Spinal cord (tissue), 10 donors: ENCODE results near the gene PLXDC1. TPM values are rescaled to one million over a fixed set of nuclear protein-coding genes. Genes with fewer than 3 reads are reported as not detected.

ENCODE experiments used
- DNase-seq, 6 donors: peaks; one replicate each; pipeline versions ENCODE4 v3.0.0 to v3.0.0-alpha.2; 2013 to 2015; ENCODE audit warnings: low spot score in 6 of 6, low read depth in 4 of 6
- H3K27ac ChIP-seq: one replicate; pipeline ENCODE4 v1.5.1; 2013; ENCODE audit warnings: low read depth, low read length, control low read depth
- H3K27me3 ChIP-seq: one replicate; pipeline ENCODE4 v1.6.1; 2013; ENCODE audit warnings: low read length; ENCODE audit not compliant: control insufficient read depth, insufficient read depth
- H3K36me3 ChIP-seq: one replicate; pipeline ENCODE4 v1.6.1; 2013; ENCODE audit warnings: low read length; ENCODE audit not compliant: control insufficient read depth, insufficient read depth
- H3K4me1 ChIP-seq: one replicate; pipeline ENCODE4 v1.6.1; 2013; ENCODE audit warnings: low read length; ENCODE audit not compliant: control insufficient read depth, insufficient read depth
- H3K4me3 ChIP-seq: one replicate; pipeline ENCODE4 v1.5.1; 2013; ENCODE audit warnings: low read depth, low read length, control low read depth
- H3K9me3 ChIP-seq: one replicate; pipeline ENCODE4 v1.6.1; 2013; ENCODE audit warnings: low read length; ENCODE audit not compliant: control insufficient read depth, insufficient read depth
- WGBS: methylation state at CpG from one replicate; pipeline ENCODE4 v1.1.5; 2013; ENCODE audit warnings: missing lambda C conversion rate; ENCODE audit not compliant: insufficient coverage; 5-methylcytosine and 5-hydroxymethylcytosine counted together
- polyA plus RNA-seq, 2 donors: library from polyadenylated mRNA; unstranded; fragments of 120-200 nt; gene quantifications; one replicate each; pipeline ENCODE4 v1.2.1, GENCODE V29; 2013; ENCODE audit not compliant: insufficient read length in 2 of 2
- total RNA-seq, 2 donors: library from RNA; depleted of rRNA in 1 of 2; stranded (reverse); fragments of 120-200 nt in 1 of 2; fragments of >200 nt in 1 of 2; gene quantifications; one replicate each; pipeline versions ENCODE4 v1.2.3 to v1.2.4, GENCODE V29; 2013 to 2014
- donor health status: healthy.

PLXDC1 gene
- total and polyA plus RNA-seq, 4 donors = 10.1 to 47.1 (median 25.6) TPM

DNA sequence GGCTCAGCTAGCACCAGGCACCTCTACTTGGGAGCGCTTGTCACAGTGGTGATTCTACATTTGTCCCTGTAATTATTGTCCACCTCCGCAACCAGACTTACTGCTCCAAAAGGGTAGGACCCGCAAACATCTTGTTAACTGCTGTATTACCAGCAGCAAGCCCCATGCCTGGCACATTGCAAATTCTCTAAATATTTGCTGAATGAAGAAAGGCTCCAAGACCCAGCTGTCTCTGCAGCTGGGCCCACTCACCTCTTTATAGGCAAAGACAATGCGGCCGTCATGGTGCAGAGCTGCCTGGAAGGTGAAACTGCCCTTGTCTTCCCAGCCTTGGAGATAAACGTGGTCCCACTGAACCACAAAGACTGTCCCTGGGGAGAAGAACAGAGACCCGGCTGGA is 44.3 kb downstream of the PLXDC1 start:
- H3K9me3 ChIP-seq = no peaks in the 10 kb centered on the region
- H3K4me3 ChIP-seq = no peak overlapping the region
- WGBS = 85% methylated on average over 7 of the region's 7 CpGs
- H3K36me3 ChIP-seq = peaks cover 4% of the 10 kb centered on the region
- H3K4me1 ChIP-seq = peaks cover 21% of the 10 kb centered on the region
- no peak overlapping the region for H3K27ac ChIP-seq
- H3K27me3 ChIP-seq = no peaks in the 10 kb centered on the region
- DNase-seq = no peak

DNA sequence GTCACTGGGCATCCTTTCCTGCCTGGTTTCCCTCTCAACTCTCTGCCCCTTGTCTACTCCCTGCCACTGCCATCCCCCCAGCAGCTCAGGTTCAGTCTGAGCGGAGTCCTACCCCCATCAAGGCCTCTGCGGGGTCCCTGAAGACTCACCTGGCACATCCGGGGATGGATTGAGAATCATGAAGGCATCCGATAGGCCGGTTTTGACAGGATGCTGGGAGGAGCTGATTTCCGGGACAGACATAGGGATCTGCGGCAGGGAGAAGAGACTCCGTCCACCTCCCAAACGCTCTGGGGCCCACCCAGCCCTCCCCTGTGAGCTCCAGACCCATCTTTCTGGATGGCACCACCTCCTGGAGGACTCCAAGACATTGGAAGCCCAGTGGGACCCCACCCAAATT is 45.7 kb downstream of the PLXDC1 start:
- Histone ChIP-seq H3K9me3 (no peaks in the 10 kb centered on the region), H3K4me3 (no peak overlapping the region), H3K27ac (no peak overlapping the region), H3K4me1 (peaks cover 16% of the 10 kb centered on the region), H3K36me3 (peaks cover 4% of the 10 kb centered on the region), H3K27me3 (no peaks in the 10 kb centered on the region)
- 62% methylated on average over 9 of the region's 9 CpGs for WGBS
- DNase-seq = no peak

DNA sequence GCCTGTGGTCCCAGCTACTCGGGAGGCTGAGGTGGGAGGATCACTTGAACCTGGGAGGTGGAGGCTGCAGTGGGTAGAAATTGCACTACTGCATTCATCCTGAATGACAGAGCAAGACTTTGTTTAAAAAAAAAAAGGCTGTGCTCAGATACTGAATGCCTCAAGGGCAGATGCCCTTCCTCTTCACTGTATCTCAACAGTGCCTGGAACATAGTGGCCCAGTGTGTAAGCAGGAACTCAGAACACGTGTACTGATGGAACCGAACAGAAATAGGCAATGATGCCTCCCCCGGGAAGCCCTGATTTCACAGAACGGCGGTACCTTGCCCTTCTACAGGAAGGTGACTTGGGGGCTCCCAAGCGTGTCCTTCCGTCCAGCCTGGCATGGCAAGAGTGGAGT is 46.8 kb downstream of the PLXDC1 start:
- Histone ChIP-seq H3K9me3 (no peaks in the 10 kb centered on the region), H3K27ac (no peak overlapping the region), H3K4me3 (no peak overlapping the region), H3K4me1 (peaks cover 13% of the 10 kb centered on the region), H3K36me3 (peaks cover 4% of the 10 kb centered on the region), H3K27me3 (no peaks in the 10 kb centered on the region)
- no peak for DNase-seq
- 76% methylated on average over 4 of the region's 8 CpGs for WGBS

DNA sequence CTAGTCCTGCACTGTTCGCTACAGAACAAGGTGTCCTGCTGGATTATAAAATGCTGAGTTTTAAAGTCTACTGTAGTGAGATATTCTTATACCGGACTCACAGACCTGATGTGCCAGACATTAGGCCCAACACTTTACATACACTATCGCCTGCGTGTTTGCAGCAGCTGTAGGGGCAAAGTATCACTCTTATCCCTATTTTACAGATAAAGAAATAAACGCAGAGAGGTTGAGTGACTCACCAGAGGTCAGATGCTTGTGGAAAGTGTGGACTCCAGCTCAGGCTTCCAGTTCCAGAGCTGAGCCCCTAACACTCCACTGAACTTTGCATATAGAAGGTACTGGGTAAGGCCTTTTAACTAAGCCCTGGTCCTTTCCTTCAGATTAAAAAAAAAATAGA is 47.4 kb downstream of the PLXDC1 start:
- no CpG with 5 or more reads among the region's 5 CpGs for WGBS
- no peaks in the 10 kb centered on the region for H3K9me3 ChIP-seq
- H3K4me3 ChIP-seq = no peak overlapping the region
- no peaks in the 10 kb centered on the region for H3K27me3 ChIP-seq
- DNase-seq = no peak
- peaks cover 17% of the 10 kb centered on the region for H3K4me1 ChIP-seq
- no peak overlapping the region for H3K27ac ChIP-seq
- peaks cover 4% of the 10 kb centered on the region for H3K36me3 ChIP-seq

DNA sequence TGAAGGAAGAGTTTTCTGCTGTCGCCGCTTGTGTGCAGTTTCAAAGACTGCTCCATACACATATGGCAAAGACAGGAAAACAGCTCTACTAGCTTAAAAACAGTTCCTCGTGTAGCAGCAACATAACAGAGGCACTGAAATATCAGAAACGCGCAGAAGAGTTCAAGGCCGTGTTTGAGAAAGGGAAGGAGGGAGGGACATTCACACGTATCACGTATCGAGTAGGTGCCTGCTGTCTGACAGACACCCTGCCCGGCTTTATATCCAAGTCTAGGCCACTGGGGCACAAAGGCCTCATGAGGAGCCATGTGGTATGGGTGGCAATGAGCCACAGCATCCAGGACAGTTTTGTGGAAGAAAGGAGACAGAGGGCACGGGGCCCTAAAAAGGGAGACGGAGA is 50.3 kb downstream of the PLXDC1 start:
- WGBS = 87% methylated on average over 7 of the region's 12 CpGs
- Histone ChIP-seq H3K4me1 (peaks cover 19% of the 10 kb centered on the region), H3K4me3 (no peak overlapping the region), H3K36me3 (no peaks in the 10 kb centered on the region), H3K27me3 (no peaks in the 10 kb centered on the region), H3K27ac (no peak overlapping the region), H3K9me3 (no peaks in the 10 kb centered on the region)
- no peak for DNase-seq

DNA sequence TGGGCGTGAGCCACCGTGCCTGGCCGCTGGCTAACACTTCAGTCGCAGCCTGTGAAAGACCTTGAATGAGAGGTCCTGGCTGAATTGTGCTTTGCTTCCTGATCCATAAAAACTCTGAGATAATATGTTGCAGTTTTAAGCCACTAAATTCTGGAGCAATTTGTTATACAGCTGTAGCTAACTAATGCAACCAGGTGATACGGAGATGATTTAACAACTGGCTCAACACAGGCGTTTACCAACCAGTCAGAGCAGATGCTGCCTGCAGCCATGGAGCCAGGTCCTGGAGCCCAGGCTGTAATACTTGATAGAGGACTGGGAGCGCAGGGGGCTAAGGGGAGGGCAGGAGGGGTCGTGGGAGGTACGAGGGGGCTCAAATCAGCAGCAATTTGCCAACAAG is 50.9 kb downstream of the PLXDC1 start:
- H3K4me3 ChIP-seq = no peak overlapping the region
- H3K4me1 ChIP-seq = peaks cover 19% of the 10 kb centered on the region
- H3K27ac ChIP-seq = no peak overlapping the region
- H3K9me3 ChIP-seq = no peaks in the 10 kb centered on the region
- DNase-seq = no peak
- no peaks in the 10 kb centered on the region for H3K36me3 ChIP-seq
- no peaks in the 10 kb centered on the region for H3K27me3 ChIP-seq
- 98% methylated on average over 3 of the region's 9 CpGs for WGBS

DNA sequence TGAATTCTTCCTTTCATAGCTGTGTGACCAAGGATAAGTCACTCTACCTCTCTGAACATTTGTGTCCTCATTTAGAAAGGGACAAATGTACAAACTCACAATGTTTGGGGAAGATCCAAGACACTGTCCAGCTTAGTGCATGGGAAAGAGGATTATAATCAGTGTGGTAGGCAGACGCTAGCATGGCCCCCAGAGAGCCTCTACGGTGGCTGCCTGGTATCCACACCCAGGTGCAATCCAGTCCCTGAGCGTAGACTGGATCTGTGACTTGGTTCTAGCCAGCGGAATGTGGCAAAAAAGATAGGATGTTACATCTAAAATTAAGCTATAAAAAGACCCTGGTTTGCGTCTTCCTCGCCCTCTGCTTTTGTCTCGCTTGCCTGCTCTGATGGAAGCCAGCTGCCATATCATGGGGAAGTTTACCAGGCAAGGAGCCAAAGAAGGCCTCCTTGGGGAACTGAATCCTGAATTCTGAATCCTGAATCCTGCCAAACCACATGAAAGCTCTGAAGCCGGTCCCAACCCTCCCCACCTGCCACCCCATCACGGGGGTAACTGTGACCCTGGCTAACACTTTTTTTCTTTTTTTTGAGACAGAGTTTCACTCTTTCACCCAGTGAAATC is 51.7 kb downstream of the PLXDC1 start:
- WGBS = 42% methylated on average over 6 of the region's 9 CpGs
- no peaks in the 10 kb centered on the region for H3K27me3 ChIP-seq
- H3K36me3 ChIP-seq = no peaks in the 10 kb centered on the region
- no peaks in the 10 kb centered on the region for H3K9me3 ChIP-seq
- no peak overlapping the region for H3K4me3 ChIP-seq
- peak in 2 of 6 donors; percentile 67 to 81 for DNase-seq
- H3K4me1 ChIP-seq = peaks cover 19% of the 10 kb centered on the region
- H3K27ac ChIP-seq = peak overlapping the region; percentile 33

DNA sequence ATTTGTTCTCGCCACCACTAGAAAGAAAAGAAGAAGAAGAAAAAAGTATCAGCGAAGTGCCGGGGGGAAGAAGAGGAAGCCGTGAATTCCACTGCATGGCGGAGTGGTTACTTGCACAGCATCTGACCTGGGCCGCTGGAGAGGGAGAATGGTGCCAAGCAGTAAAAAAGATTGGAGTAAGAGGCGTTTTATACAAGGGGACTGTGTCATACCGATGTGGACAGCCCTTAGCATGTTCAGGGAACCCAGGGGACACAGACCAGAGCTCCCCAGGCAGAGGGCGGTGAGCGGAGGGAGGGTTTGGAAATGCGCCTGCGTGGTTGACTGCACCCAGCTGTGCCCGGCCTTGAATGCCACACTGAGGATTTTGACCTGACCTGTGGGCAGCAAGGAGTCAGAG is 52.8 kb downstream of the PLXDC1 start:
- DNase-seq = no peak
- no peak overlapping the region for H3K27ac ChIP-seq
- no peaks in the 10 kb centered on the region for H3K36me3 ChIP-seq
- no peaks in the 10 kb centered on the region for H3K9me3 ChIP-seq
- H3K4me1 ChIP-seq = peaks cover 23% of the 10 kb centered on the region
- no peak overlapping the region for H3K4me3 ChIP-seq
- peaks cover 2% of the 10 kb centered on the region for H3K27me3 ChIP-seq
- WGBS = 60% methylated on average over 13 of the region's 13 CpGs

DNA sequence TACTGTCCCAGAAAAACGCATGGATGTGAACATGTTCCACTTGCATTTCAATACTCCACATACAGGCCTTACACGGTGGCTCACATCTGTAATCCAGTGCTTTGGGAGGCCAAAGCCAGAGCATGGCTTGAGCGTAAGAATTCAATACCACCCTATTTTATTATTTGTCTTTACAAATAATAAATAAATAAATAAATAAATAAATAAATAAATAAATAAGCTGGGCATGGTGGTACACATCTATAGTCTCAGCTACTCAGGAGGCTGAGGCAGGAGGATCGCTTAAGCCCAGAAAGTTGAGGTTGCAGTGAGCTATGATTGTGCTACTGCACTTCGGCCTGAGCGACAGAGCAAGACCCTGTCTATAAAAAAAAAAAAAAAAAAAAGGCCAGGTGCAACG is 53.9 kb downstream of the PLXDC1 start:
- Histone ChIP-seq H3K27me3 (peaks cover 2% of the 10 kb centered on the region), H3K9me3 (no peaks in the 10 kb centered on the region), H3K27ac (peak overlapping the region; percentile 40), H3K4me1 (peaks cover 24% of the 10 kb centered on the region), H3K36me3 (no peaks in the 10 kb centered on the region), H3K4me3 (no peak overlapping the region)
- WGBS = 100% methylated on average over 3 of the region's 7 CpGs
- no peak for DNase-seq

DNA sequence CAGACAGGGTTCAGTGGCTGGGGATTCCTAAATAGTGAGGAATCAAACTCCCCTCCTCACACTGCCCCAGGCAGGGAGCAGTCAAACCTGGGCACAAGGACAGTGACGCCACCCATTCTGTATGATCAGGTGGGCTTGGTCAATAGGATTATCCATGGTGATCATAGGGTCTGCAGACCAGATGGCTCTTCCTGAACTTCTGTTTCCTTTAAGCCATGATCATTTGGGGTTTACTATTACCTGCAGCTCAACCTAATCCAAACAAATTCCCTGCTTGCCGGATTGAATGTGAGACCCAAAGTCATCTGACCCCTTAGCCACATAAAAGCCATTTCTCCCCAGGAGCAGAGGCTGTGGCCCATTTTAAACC is 54.3 kb downstream of the PLXDC1 start:
- Histone ChIP-seq H3K27ac (peak overlapping the region; percentile 40), H3K9me3 (no peaks in the 10 kb centered on the region), H3K4me1 (peaks cover 28% of the 10 kb centered on the region), H3K36me3 (no peaks in the 10 kb centered on the region), H3K27me3 (peaks cover 2% of the 10 kb centered on the region), H3K4me3 (no peak overlapping the region)
- no peak for DNase-seq
- WGBS = 50% methylated on average over 1 of the region's 2 CpGs
